GM13976 (cell line): ENCODE measurements around the gene CA11.
A peak's percentile ranks its signal among the peaks of the same experiment; 100 is the strongest.

Source experiments
- DNase-seq: peaks from one replicate; pipeline ENCODE4 v3.0.0; 2012; ENCODE audit warnings: low spot score
- CTCF ChIP-seq: IDR thresholded peaks from 2 replicates; pipeline ENCODE4 v1.5.1; 2012; ENCODE audit warnings: borderline replicate concordance, mild to moderate bottlenecking; ENCODE audit not compliant: insufficient read depth; ENCODE audit errors: extremely low read depth, missing control alignments, control extremely low read depth
- in situ Hi-C: fragments of 300-500 bp; cut with MboI; formaldehyde crosslinking; loops from one replicate; pipeline ENCODE4 v1.12.0; 2022; ENCODE audit warnings: low sequenced_read_pairs, mixed read lengths, inconsistent platforms; ENCODE audit not compliant: unreplicated experiment

Gene CA11

GRCh38 chr19:48650974-48651682, 5.1 kb upstream of the CA11 start:
- TF ChIP-seq CTCF: no peak
- no peak for DNase-seq
- in situ Hi-C loops: no loop called here

GRCh38 chr19:48648134-48648533, 2.1 kb upstream of the CA11 start:
- in situ Hi-C loops: no loop called here
- no peak for DNase-seq
- no peak for TF ChIP-seq CTCF

GRCh38 chr19:48646722-48647216, 782 bp upstream of the CA11 start:
- in situ Hi-C loops: no loop called here
- TF ChIP-seq CTCF: no peak

GRCh38 chr19:48645620-48646000, 377 bp downstream of the CA11 start:
- TF ChIP-seq CTCF: no peak
- DNase-seq: no peak
- in situ Hi-C loops: no loop called here

More at GRCh38 chr19:48646722-48647216, 782 bp upstream of the CA11 start:
- no peak for DNase-seq

- peak; percentile 82 for DNase-seq
- in situ Hi-C loops: no loop called here
Observed at GRCh38 chr19:48644839-48645619, 958 bp downstream of the CA11 start.

GRCh38 chr19:48644355-48644754, 1.6 kb downstream of the CA11 start:
- DNase-seq: no peak
- no peak for TF ChIP-seq CTCF
- in situ Hi-C loops: no loop called here

More at GRCh38 chr19:48644839-48645619, 958 bp downstream of the CA11 start:
- no peak for TF ChIP-seq CTCF
